Activated effector memory CD4-positive, alpha-beta T cell treated with anti-CD3 and anti-CD28 coated beads, Interleukin-2, amount 50 U/mL, for 16 hours (primary cell): Measurements from ENCODE around the gene SNAP47.

ENCODE experiments used
- DNase-seq: peaks from one replicate; pipeline ENCODE4 v3.0.0-alpha.2; 2020

The SNAP47 gene

DNA sequence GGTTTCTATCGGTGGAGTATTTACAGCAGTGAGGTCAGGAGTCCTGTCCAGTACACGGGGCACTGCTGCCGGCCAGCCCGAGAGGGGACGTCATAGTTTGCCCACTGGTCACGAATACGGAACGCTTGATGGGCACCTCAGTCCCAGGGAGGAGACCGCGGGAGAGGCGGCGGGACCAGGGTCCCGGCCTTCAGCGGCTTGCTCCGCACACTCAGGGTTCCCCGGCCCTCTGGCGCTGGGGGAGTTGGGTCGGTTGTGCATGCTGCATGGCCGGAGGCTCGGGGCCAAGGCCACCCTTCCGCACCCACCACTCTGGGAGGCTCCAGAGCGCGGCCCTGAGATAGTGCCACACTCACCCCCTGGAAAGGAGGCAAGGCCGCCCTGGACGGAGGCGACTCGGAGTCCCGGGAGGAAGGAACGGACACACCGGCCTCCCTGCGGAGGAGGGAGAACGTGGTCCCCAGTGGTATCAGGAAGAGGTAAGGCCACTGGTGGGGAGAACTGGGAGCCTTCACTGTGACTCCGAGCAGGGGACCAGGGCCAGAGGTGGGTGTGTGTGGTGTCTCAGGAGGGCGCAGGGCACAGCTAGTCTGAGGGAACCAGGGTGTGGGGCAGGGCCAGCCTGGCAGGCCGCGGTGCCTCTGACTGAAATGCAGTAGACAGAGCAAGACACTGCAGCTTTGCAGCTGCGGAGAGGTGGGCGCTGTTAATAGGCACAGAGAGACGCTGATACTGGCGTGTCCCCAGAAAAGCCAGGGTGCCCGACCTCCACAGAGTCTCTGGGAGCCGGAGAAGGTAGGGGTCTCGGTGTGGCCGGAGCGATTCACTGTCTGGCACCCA lies 51.7 kb downstream of the SNAP47 start:
- peak; percentile 65 for DNase-seq

DNA sequence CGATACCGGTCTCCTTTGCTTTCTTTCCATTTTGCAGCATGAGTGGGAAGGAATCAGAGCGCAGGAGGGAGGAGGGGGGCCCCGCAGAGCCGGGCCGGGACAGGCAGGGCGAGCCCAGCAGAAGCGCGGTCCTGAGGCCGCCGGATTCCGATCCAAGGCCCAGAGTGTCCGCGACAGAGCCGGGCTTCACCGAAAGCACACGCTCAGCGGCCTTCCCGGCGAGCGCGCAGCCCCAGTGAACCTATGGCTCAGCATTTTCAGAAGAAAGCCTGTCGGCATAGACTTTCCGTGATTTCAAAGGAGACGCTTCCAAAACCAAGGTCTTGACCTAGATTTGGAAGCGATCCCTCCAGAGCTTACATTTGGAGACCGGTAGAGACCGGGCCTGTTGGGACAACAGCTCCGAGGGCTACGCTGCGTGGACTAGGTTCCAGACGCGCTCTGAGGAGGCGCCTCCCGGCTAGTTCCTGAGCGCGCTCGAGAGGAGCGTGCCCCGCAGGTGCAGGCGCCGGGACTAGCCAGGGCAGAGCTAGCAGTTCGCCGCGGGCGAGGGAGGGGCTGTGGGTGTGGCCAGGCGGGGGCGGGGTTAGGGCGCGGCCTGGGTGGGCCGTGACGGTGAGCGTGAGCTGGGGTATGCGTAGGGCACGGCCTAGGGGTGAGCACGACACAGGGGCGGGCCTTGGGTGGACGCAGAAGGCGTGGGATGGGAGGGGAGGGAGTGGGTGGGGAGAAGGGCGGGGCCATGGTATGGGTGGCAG lies 52.5 kb downstream of the SNAP47 start:
- peak; percentile 97 for DNase-seq

DNA sequence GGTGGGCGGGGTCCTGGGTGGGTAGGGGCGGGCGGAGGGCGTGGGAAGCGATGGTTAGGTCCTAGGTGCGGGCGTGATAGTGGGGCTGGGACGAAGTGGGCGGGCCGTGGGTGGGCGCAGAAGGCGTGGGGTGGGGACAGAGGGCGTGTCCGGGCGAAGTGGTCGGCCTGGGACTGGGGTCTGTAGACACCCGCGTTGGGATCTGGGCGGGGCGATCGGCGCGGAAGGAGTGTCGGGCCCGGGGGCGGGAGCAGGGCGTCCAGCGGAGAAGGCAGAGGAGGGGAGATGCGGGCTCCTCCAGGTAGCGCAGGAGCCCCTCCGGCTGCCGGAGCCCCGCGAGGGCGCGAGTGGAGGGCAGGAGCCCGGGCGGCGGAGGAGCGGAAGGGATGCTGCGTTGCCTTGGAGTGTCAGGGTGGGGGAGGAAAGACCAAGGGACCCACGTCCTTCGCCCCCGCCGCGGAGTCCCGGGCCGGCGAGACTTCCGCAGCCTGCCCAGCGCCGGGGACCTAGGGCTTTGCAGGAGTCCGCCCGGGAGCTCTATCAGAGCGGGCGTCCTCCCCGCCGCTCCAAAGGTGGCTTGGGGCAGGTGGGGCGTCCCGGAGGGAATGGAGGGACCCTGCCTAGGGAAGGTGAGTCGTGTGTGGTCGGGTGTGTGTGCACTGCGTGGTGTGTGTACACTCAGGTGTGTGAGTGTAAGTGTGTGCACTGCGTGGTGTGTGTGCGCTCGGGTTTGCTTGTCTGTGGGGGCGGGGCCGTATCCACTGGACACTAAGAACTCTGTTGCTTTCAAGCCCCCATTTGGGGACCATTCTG lies 53.2 kb downstream of the SNAP47 start:
- peak; percentile 92 for DNase-seq

DNA sequence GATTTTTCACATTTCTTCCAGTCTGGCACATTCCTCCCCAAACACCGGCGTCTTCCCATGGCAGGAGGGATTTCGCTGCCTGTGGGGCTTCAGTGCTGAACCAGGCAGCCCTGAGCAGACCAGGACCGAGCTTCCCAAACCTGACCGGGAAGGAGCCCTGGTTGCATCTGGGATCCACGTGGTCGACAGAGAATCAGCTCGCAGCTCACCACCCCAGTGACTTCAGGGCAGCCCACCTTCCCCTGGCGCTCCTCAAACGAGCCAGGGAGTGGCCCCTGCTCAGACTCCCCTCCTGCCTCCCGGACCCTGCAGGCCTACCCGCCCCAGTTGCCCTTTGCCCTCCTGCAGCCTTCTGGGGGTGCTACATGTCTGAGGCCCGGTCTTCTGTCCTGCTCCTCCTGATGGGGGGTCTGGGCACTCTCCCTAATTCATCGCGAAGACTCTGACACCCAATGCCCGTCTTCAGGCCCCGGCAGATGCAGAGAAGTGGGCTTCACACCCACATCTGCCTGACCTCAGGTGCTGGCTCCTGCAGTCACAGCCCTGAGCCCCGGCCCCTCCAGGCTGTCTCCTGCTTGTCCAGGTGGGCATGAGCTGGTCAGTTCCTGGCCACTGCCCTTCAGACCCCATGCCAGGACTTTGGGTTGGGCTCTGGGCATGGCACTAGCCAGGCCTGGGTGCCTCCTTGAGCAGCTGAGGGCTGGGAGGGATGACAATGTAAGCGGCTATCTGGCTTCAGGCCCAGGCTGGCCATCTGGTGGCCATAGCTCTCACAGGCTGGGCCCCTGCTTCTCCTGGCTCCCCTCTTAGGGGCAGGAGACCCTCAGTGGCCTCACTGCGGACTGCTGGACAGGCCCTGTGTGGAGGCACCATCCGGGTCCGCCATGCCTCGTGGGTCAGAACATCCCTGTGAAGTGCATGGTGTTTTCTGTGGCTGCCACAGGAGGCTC lies 54.1 kb downstream of the SNAP47 start:
- peak; percentile 64 for DNase-seq

DNA sequence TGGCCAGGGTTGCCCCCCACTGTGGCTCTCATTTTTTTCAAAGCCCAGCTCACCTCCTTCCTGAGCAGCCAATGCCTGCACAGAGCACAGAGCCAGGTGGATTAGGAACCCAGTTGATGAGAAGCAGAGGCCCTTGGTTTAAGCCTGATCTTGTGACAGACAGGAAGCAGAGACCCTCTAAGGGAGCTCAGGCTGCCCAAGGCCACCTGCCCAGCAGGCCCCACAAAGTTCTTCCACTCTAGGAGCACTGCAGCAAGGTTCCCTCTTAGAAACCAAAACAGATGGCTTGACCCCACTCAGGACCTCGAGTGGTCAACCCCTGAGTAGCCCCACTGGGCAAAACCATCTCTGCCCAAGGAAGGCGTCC lies 54.8 kb downstream of the SNAP47 start:
- no peak for DNase-seq

DNA sequence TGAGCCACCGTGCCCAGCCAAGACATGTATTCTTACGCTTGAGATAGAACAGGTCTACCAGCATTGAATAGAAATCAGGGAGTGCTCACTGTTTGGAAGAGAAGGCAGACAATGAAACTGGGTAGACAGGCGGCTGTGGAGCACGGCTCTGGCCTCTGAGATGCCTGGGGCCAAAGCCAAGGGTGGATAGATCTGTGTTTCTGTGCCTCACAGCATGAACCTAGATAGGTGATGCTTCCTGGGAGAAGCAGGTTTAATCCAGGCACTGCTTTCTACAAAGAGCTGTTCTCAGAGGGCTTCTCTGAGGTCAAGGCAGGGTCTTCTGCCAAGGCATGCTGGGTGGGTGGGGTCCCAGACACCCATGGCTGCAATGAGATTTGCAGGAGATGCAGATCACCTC lies 55.6 kb downstream of the SNAP47 start:
- no peak for DNase-seq

DNA sequence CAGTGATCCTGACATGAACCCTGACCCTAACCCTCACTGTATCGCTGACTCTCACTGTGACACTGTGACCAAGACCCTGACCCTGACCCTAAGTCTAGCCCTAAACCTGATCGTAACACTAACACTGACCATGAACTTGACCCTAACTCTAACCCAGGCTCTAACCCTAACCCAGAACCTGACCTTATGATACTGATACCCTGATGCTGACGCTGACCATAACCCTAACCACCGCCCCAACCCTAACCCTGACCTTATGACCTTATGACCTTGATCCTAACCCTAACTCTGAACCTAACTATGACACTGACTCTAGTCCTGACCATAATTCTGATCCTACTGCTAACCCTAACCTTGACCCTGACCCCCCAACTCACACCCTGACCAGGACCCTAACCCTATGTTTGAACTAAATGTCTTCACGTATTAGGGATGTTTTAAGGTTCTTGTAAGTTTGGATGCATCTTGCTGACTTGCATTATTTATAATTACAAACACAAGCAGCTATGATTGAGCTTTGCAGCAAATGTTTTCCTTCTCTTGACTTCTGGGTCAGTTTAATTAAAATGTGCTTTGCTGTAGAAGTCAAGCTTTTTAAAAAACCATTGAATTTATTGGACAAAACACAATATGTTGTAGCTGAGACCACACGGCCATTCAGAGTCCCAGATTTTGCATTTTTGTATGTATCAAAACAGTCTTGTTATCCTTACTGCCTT lies 56.3 kb downstream of the SNAP47 start:
- DNase-seq: no peak

DNA sequence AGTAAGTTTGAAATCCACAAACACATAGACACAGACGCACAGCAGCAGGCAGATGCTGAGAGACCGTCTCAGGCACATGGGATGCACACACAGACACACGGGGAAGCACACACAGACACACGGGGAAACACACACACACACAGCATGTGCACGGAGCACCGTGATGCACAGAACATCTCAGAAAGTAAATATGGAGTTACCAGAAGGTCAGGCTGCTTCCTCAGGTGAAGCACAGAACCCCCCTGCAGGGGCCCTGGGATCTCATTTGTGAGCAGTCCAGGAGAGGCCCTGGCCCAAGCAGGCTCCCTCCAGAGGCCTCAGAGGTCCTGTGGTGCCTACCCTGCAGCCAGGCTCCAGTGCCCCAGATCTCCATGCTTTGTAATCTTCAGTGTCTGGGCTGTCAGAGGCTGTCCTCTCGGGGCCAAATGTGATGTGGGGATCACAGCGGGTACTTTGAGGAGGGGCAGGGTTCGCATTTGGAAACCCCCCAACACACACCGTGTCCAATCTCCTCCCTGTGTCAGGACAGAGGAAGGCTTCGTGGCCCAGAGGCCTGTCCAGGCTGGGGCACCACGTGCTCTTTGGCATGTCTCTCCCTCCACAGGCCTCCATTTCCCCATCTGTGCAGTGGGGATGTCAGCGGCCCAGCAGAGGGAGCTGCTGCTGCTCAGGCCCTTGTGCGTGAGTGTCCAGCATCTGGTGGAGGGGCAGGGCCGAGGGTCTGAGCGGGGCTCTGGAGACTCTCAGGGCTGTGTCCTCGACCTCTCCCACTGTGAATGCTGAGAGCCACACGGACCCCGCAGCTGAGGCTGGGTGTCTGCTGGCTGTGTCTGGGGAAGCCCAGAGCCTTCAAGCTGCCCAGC lies 57.2 kb downstream of the SNAP47 start:
- DNase-seq: peak; percentile 61

DNA sequence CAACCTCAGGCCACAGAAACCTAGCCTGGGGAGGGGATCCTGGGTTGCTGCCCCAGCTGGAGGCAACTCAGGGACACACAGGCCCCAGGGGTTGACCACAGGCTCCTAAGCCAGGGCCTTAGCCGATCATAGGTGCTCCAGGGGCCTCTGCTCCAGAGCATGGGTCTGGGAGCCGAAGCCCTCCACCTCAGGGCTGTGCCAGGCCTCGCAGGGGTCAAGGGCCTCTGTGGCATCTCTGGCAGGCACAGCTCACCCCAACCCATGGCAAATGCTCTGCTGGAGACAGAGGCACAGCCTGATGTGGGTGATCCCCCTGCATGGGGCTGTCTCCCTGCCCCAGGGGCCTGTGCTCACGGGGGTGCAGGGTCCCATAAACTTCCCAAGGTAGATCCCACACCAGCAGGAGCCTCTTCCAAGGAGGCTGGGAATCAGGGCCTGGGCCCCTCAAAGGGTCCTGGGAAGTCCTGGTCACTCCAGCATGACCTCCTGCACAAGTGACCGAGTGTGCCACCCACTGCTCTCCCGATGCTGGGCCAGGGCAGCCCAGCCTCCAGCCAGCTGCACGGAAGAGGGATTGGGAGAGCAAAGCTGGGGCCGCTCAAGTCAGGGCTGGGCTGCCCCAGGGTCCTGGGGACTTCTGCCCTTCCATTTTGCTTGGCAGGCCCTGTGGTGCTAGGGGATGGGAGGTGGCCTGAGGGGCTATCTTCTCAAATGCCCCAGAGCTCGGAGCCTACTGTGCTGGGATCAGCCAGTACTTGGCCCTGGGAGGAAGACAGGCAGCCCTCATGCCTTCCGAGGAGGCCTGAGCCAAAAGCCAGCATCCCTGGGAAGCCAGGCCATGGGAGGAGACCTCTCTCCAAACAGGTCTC lies 58.1 kb downstream of the SNAP47 start:
- DNase-seq: no peak

DNA sequence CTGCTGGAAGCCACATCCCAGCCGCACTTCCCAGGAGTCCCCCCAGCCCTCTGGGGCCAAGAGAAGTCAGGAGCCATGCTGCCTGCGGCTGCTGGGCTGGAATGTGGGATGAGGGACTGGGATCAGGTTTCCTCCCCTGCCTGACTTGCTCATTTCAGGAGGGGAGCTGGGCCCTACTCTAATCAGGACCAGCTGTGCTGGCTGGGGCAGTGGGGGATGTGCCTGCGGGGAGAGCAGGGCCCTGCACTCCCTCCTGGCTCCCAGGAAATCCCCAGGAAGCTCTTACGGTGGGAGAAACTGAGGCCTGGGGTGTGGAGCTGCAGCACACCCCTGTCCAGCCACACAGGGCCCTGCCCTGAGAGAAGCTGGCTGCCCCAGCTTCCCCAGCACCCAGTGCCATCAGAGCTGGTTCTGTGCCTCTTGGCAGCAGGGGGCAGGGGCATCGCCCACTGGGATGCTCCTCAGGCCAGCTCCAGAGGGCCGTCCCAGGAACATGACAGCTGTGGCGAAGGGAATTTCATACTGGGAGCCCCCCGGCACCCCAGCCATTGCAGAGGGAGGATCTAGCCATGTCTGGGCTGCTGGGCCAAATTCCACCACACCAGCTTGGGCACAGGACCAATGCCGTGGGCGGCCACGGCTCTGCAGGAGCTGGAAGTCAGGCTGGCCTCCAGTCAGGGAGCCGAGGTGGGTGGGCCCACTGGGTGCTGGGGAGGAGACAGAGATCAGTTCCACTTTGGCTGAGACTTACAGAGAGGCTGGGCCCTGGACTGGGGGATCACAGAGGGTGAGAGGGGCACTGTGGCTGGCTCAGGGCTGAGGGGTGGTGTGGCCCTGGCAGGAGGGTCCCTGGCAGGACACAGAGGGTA lies 58.9 kb downstream of the SNAP47 start:
- DNase-seq: no peak

DNA sequence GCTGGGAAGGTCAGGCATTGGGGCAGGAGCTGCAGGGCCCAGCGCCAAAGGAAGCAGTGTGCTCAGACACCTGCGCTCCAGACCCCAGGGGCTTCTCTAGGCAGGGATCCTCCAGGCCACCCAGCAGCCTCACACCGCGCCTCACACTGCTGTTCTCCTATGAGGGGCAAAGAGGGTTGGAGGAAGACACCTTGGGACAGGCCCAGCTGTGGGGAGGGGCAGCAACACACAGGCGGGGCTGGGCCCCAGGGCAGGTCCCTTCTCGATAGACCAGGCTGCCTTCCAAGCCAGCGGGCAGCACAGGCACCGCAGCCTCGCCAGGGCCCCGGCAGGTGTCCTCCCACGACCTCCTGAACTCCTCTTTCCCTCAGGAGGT lies 59.6 kb downstream of the SNAP47 start:
- DNase-seq: no peak

DNA sequence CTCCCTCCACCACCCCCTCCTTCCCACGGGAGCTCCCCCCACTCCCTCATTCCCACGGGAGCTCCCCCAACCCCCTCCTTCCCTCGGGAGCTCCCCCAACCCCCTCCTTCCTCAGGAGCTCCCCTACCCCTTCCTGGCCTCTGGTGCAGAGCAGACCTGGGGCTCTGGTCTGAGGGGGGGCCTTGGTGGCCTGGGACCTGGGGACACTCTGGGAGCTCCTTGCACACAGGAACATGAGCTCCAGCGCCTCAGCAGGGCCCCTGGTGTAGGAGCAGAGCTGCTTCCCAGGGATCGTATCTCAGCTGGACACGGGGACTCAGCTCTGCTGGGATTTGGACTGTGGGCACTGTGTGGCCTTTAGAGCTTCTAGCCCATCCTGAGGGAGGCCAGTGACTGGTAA lies 60.5 kb downstream of the SNAP47 start:
- DNase-seq: no peak

DNA sequence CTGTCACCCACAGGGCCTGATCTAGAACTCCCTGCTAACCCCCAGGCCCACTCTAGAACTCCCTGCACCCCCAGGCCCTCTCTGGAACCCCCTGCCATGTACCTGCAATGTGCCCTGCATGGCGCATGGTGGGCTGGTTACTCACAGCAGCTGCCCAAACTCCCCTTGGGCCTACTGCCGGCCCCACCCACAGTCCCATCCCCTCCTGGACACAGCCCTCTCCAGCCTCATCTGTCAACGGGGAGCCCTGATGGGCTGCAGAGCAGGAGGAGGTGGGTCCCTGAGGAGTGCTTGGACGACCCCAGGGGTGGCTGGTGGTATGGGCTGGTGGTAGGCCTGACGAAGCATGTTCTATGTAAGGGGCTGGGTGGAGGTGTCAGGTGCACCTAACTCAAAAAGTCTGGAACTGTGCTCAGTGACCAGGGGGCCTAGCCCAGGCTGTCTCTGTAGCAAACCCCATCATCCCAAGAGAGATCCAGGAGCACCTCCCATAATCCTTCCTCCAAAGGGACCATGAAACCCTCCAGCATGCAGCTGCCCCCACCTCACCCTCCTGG lies 61.2 kb downstream of the SNAP47 start:
- no peak for DNase-seq

DNA sequence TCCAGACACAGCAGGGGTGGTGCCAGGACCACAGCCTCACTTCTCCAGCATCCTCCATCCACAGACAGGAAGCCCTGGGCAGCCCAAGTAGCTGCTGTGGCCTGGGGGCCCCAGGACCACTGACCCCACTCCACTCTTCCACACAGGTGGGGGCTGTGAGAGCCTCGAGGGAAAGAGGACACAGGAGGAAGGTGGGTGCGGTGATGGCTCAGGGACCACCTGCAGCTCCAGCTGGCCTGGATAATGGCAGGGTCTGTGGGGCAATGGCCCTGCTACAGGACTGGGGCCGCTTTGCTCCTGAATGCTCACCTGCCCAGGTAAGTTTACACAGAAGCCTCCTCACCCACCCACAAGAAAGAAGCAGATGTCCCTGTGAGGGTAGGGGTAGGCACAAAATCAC lies 61.9 kb downstream of the SNAP47 start:
- DNase-seq: no peak

DNA sequence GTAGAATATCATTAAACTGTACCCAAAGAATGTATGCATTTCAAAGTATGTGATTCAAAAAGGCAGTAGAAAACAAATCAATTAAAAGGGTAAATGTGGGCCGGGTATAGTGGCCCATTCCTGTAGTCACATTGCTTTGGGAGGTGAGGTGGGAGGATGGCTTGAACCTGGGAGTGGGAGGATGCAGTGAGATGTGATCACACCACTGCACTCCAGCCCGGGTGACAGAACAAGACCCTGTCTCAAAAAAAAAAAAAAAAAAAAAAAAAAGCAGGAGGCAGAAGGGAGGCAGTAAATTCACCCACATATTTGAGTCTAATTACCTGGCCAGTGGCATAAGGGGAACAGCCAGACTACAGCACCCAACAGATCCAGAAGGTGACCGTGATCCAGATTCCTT lies 62.4 kb downstream of the SNAP47 start:
- no peak for DNase-seq

DNA sequence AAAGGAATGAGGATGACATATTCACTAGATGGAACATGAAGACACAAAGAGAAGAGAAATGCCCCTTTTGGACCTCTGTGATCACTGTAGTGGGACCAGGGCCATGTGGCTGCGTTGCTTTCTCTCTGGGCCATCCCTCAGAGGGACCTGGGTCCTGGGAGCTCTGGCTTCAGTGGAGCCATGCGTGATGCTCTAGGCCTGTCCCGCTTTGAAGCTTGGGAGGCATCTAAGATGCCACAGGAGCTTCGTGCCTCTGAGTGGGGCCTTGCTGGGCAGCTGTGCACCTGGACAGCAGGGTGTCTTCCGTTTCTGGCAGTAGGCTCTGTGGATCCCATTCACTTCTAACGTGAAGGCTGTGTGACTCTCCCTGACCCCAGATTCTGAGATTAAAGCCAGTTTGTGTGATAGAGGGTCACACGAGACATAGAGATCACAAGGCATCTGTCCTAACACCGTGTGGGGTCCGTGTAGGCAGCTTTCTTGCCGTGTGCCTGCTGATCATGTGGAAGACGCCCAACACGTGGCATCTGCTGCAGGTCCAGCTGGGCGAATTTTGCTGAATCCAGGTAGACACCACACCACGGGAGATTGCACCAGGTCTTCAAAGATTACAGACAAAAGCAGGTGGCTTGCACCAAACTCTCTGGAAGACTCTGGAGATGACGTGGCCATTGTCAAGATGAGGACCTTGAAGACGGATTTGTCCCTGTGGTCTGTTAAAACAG lies 63.0 kb downstream of the SNAP47 start:
- no peak for DNase-seq

DNA sequence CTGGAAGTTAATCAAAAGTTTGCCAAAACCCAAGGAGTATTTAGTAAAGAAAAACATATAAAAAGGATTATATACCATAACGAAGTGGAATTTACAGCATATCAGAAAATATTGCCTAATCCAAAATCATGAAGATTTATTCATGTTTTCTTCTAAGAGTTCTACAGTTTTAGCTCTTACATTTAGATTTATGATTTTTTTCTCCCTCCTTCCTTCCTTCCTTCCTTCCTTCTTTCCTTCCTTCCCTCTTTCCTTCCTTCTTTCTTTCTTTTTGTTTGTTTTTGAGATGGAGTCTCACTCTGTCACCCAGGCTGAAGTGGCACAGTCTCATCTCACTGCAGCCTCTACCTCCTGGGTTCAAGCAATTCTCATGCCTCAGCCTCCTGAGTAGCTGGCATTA lies 64.5 kb downstream of the SNAP47 start:
- no peak for DNase-seq

DNA sequence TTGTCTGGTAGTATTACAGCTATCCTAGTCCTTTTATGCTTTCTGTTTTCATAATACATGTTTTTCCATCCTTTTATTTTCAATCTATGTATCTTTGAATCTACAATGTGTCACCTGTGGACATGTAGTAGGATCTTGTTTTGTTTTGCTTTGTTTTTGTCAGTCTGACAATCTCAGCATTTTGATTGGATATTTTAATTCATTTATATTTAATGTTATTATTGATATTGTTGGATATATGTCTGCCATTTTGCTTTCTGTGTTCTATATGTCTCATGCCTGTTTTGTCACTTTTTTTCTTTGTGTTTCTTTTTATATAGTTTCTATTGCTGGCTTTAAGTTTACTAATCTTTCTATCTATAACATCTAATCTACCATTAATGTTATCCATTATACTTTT lies 68.7 kb downstream of the SNAP47 start:
- DNase-seq: no peak
